ENCODE data around the gene RCSD1.

- no peak for TF ChIP-seq POLR2A (IDR thresholded peaks at IDR 0.05; ENCODE audit: low read depth, low read length)
- TF ChIP-seq CTCF (conservative IDR thresholded peaks at IDR 0.05; ENCODE audit: low read depth, low read length) = no peak
- TF ChIP-seq CEBPB (IDR thresholded peaks at IDR 0.05; ENCODE audit: low read depth, low read length) = no peak
- no peak for TF ChIP-seq RAD21 (IDR thresholded peaks at IDR 0.05; ENCODE audit: low read length)
- no peak for TF ChIP-seq RCOR1 (IDR thresholded peaks at IDR 0.05; ENCODE audit: insufficient replicate concordance, low read length)
- no peak for TF ChIP-seq SMC3 (IDR thresholded peaks at IDR 0.05; ENCODE audit: low read depth, low read length)
- TF ChIP-seq FOS (IDR thresholded peaks at IDR 0.05; ENCODE audit: low read depth, low read length) = no peak
- TF ChIP-seq MAZ (IDR thresholded peaks at IDR 0.05; ENCODE audit: borderline replicate concordance, low read depth, low read length) = no peak
- no peak for TF ChIP-seq USF2 (IDR thresholded peaks at IDR 0.05; ENCODE audit: low read depth, low read length)
- no peak for TF ChIP-seq RFX5 (IDR thresholded peaks at IDR 0.05; ENCODE audit: low read depth, low read length)
- TF ChIP-seq NFE2L2 (IDR thresholded peaks at IDR 0.05; ENCODE audit: low read depth, low read length) = no peak
Observed at GRCh38 chr1:167710836-167711235, 80.8 kb downstream of the RCSD1 start.

All from IMR-90 (cell line).